Measurements from ENCODE around the gene FAM114A1. TPM values are rescaled to one million over a fixed set of nuclear protein-coding genes. Genes with fewer than 3 reads are reported as not detected.
"Not testable (repeated sequence)": the region's sequence is repeated elsewhere in the genome, so short reads cannot be mapped to it uniquely, and the experiment has no call there.

Gene FAM114A1
- total and polyA plus RNA-seq, 2 of the 4 experiments (the other 2 are of a cell fraction), result 135 to 649 TPM

- CTCF ChIA-PET; H3K18ac ChIP-seq (ENCODE audit: low read depth, low read length); H2AK9ac ChIP-seq (replicated peaks; ENCODE audit: low read depth, low read length, poor library complexity); H3K27me3 ChIP-seq (ENCODE audit: control insufficient read depth, insufficient read depth, low read length); H3K27ac ChIP-seq (ENCODE audit: insufficient read depth, low read length); H4K8ac ChIP-seq (ENCODE audit: low read depth in 2 of 2, low read length in 2 of 2); H2BK15ac ChIP-seq (ENCODE audit: low read depth, low read length); H3K9me3 ChIP-seq (ENCODE audit: control insufficient read depth, insufficient read depth, low read length); ATAC-seq (ENCODE audit: low read depth); BruUV-seq (replicated peaks); H3K9ac ChIP-seq (ENCODE audit: low read depth, low read length); H4K91ac ChIP-seq (ENCODE audit: insufficient read depth, low read depth, low read length); H2BK5ac ChIP-seq (ENCODE audit: low read depth, low read length, poor library complexity, severe bottlenecking); H2BK20ac ChIP-seq (ENCODE audit: low read depth, low read length); H3K4me1 ChIP-seq (ENCODE audit: control insufficient read depth, insufficient read depth, low read length); H2AK5ac ChIP-seq (ENCODE audit: low read depth, low read length); H4K5ac ChIP-seq (ENCODE audit: low read depth, low read length); H2AFZ ChIP-seq (replicated peaks; ENCODE audit: low read length, poor library complexity); H3K4me2 ChIP-seq (ENCODE audit: low read depth, low read length); DNase-seq; H3K23ac ChIP-seq (ENCODE audit: low read depth, low read length); H3K56ac ChIP-seq (ENCODE audit: extremely low read depth, insufficient read depth, low read length); dilution Hi-C loops (cut with HindIII; ENCODE audit: low sequenced_read_pairs, unreplicated experiment); H3K14ac ChIP-seq (replicated peaks; ENCODE audit: low read depth, low read length); H2BK120ac ChIP-seq (ENCODE audit: low read depth, low read length); H3K9me1 ChIP-seq (ENCODE audit: insufficient read depth, low read length); H3K4ac ChIP-seq (ENCODE audit: low read depth, low read length); H3K4me3 ChIP-seq (ENCODE audit: insufficient read depth, low read depth, low read length); in situ Hi-C loops (cut with MboI; ENCODE audit: low sequenced_read_pairs); POLR2A ChIA-PET (ENCODE audit: unreplicated experiment); intact Hi-C loops (cut with micrococcal nuclease): not testable (repeated sequence)
- peaks cover 26 to 52% of the 10 kb centered on the region in 2 experiments for H3K79me1 ChIP-seq (ENCODE audit: low read depth in 1 of 2, low read length in 2 of 2)
- WGBS, 2 experiments (ENCODE audit: extremely low coverage in 2 of 2, insufficient read length in 1 of 2), result no CpG with 5 or more reads among the region's 5 CpGs
- 0 out of 2 replicates have a peak, but pooled peaks cover 12% of the 10 kb centered on the region for H4K20me1 ChIP-seq (ENCODE audit: insufficient read depth, low read length)
- peaks cover 75% of the 10 kb centered on the region for H3K36me3 ChIP-seq (ENCODE audit: control insufficient read depth, insufficient read depth, low read length)
These were observed 48.7 kb downstream of the FAM114A1 start for GRCh38 chr4:38916267-38916666.
